NB4 (cell line): ENCODE measurements around the gene TM9SF1.
A peak's percentile ranks its signal among the peaks of the same experiment; 100 is the strongest.

Experiments used
- DNase-seq: peaks from one replicate; pipeline ENCODE4 v3.0.0; 2010; ENCODE audit warnings: low read depth
- H3K4me3 ChIP-seq: one replicate; pipeline ENCODE4 v1.5.1; 2011; ENCODE audit warnings: mild to moderate bottlenecking, low read depth, low read length, moderate library complexity
- CTCF ChIP-seq: IDR thresholded peaks from one replicate; pipeline ENCODE4 v1.5.1; 2012; ENCODE audit warnings: low read depth, low read length
- MAX ChIP-seq: IDR thresholded peaks from 2 replicates; pipeline ENCODE4 v1.6.1; 2011; ENCODE audit warnings: low read depth, low read length
- MYC ChIP-seq: IDR thresholded peaks from 2 replicates; pipeline ENCODE4 v1.6.1; 2011; ENCODE audit warnings: low read depth, low read length
- POLR2A ChIP-seq: IDR thresholded peaks from 2 replicates; pipeline ENCODE4 v1.6.1; 2011; ENCODE audit warnings: mild to moderate bottlenecking; ENCODE audit not compliant: insufficient read length; ENCODE audit errors: extremely low read depth

TM9SF1 gene

GRCh38 chr14:24198814-24199524, 3.7 kb upstream of the TM9SF1 start:
- DNase-seq: no peak
- no peak overlapping the region for H3K4me3 ChIP-seq
- TF ChIP-seq CTCF (no peak), MYC (no peak), POLR2A (no peak), MAX (no peak)

- no peak for TF ChIP-seq CTCF
- no peak for TF ChIP-seq MAX
- no peak for TF ChIP-seq POLR2A
- TF ChIP-seq MYC: no peak
- peak overlapping the region; percentile 7 for H3K4me3 ChIP-seq
- DNase-seq: no peak
Measured at GRCh38 chr14:24197056-24197450, 1.8 kb upstream of the TM9SF1 start.

- H3K4me3 ChIP-seq: peak overlapping the region; percentile 89
- DNase-seq: peak; percentile 68
- TF ChIP-seq MYC: peak; percentile 86
- no peak for TF ChIP-seq CTCF
- TF ChIP-seq POLR2A: no peak
- TF ChIP-seq MAX: peak; percentile 85
Measured at GRCh38 chr14:24196071-24197055, 1.1 kb upstream of the TM9SF1 start.

GRCh38 chr14:24194873-24195185, 412 bp downstream of the TM9SF1 start:
- DNase-seq: no peak
- TF ChIP-seq CTCF: no peak
- no peak for TF ChIP-seq MAX
- no peak for TF ChIP-seq POLR2A
- no peak for TF ChIP-seq MYC

GRCh38 chr14:24194186-24194872, 912 bp downstream of the TM9SF1 start:
- peak overlapping the region; percentile 89 for H3K4me3 ChIP-seq
- DNase-seq: no peak
- TF ChIP-seq MAX (no peak), MYC (no peak), CTCF (no peak), POLR2A (no peak)

More at GRCh38 chr14:24194873-24195185, 412 bp downstream of the TM9SF1 start:
- peak overlapping the region; percentile 89 for H3K4me3 ChIP-seq
